Tibial nerve (tissue), 3 donors: ENCODE results near the gene CTSH.

Source experiments
- EP300 ChIP-seq, 2 donors: sonication (generic); formaldehyde crosslinking; IDR thresholded peaks; one replicate each; pipeline ENCODE4 v1.6.1; 2017; ENCODE audit warnings: antibody characterized with exemption in 2 of 2, mild to moderate bottlenecking in 1 of 2
- POLR2A ChIP-seq, 2 donors: fragments of 450-650 bp; IDR thresholded peaks; one replicate each; pipeline ENCODE4 v1.6.1; 2017; ENCODE audit warnings: antibody characterized with exemption in 2 of 2, mild to moderate bottlenecking in 2 of 2, moderate library complexity in 2 of 2

DNA sequence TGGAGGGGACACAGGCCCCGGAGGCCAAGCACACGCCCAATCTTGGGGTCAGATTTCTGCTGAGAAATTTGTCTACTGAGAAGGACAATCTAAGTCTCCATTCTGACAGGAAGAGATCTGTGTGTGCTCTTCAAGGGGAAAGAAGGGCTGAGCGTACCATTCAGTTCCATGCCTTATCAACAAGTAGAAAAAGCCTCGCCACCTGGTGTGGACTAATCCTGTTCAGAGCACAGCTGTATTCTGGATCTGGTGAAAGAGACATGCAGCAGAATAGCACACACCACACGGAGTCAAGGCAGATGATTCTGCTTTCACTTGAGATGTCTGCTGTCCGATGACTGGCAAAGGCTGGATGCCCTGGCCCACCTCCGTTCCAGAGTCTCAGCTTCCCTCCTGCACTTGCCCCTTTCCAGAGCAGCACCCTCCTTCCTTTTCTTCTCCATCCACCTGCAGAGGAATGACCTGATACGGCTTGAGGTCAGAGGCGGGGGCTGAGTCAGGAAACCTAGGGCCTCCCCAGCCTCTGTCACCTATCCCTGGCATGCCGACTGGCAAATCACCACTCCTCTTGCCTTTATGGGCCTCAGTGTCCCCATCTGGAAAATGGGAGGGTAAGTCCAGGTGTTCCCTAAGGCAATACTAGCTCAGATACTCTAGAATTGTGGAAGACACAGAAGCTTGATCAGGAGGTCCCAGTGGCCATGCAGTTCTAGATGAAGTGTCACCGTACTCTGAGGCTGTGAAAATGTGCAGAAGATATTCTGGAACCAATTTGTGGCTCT lies 36.9 kb upstream of the CTSH start:
- TF ChIP-seq POLR2A (IDR thresholded peaks at IDR 0.05) (no peak), EP300 (IDR thresholded peaks at IDR 0.05) (no peak)
